Activated CD8-positive, alpha-beta T cell treated with anti-CD3 and anti-CD28 coated beads, Interleukin-2, amount 10 ng/mL, durations not matched to agents 7 days and 5 days (primary cell): Measurements from ENCODE around the gene NEK8. TPM values are rescaled to one million over a fixed set of nuclear protein-coding genes. Genes with fewer than 3 reads are reported as not detected.
A peak's percentile ranks its signal among the peaks of the same experiment; 100 is the strongest.

Experiments
- ATAC-seq: fragments of 150-1000 bp; cut with Tn5 transposase; one replicate; pipeline ENCODE4 v1.10.0; 2021; ENCODE audit warnings: moderate library complexity
- CTCF ChIA-PET: fragments of 350-600 bp; sonication (Branson Sonifier 250); formaldehyde crosslinking; loops from one replicate; lab custom pipeline; 2021; ENCODE audit warnings: antibody characterized with exemption; lab: Charles Lee
- POLR2A ChIA-PET: fragments of 350-600 bp; sonication (Branson Sonifier 250); formaldehyde crosslinking; loops from one replicate; lab custom pipeline; 2021; ENCODE audit warnings: antibody characterized with exemption; lab: Charles Lee
- DNase-seq: peaks from one replicate; pipeline ENCODE4 v3.0.0-alpha.2; 2020
- H3K27ac Mint-ChIP-seq: one replicate; pipeline ENCODE4 v1.8.0; 2021; ENCODE audit warnings: mild to moderate bottlenecking, mixed read lengths
- H3K27me3 Mint-ChIP-seq: one replicate; pipeline ENCODE4 v1.8.0; 2021; ENCODE audit warnings: low read depth, mixed read lengths
- H3K36me3 Mint-ChIP-seq: one replicate; pipeline ENCODE4 v1.8.0; 2021; ENCODE audit warnings: low read depth, mixed read lengths
- H3K4me1 Mint-ChIP-seq: one replicate; pipeline ENCODE4 v1.8.0; 2021; ENCODE audit warnings: low read depth, mixed read lengths
- H3K4me3 Mint-ChIP-seq: one replicate; pipeline ENCODE4 v1.8.0; 2021; ENCODE audit warnings: mild to moderate bottlenecking, mixed read lengths
- H3K9me3 Mint-ChIP-seq: one replicate; pipeline ENCODE4 v1.8.0; 2022; ENCODE audit warnings: mixed read lengths; ENCODE audit not compliant: insufficient read depth
- total RNA-seq, 2 experiments: library from RNA; stranded (reverse); gene quantifications; one replicate each; pipeline ENCODE4 v1.2.3, GENCODE V29; 2021

The NEK8 gene
- total RNA-seq, 2 experiments from 2014 or later: 4.8 to 5.0 TPM

DNA sequence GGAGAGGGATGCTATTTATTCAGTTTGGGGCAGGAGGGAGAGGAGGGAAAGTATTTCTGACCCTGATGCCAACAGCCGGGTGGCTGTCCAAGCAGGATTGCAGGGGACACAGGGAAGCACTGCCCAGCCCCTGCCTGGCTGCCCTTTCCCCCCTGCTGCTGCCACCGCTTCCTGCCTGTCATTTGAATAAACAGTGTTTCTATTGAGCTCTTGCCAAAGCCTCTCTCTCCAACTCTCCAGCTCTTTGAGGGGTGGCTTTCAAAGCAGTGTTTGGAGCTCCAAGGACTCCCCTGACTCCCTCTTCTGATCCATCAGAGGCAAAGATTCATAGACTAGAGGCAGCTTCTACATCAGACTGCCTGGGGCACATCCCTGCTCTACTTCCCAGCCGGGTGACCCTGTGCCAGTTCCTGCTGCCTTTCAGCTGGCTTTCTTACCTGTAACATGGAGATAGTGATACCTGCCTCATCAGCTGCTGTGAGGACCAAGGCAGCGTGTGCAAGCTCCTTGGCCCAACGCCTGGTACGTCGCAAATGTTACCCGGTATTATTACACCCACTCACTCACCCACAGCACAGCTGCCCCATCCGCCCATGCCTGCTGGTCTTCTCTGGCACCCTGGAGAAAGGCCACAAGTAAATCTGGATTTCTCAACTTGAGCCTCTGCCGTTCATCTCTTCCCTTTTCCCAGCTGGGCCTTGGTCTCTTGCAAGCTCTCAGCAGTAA is 26.4 kb upstream of the NEK8 start:
- ChIA-PET CTCF (interaction anchor here (1.1 to 1.5 kb wide), 3 partner anchors 9 to 58 kb away, joined by 3 to 4 read pairs (median 4); partner anchors contain the start of gene PROCA1), POLR2A (interaction anchor here (2.1 kb wide), 1 partner anchor 9 kb away, joined by 15 read pairs; the partner anchor contains the start of gene PROCA1)
- no peak for DNase-seq

GRCh38 chr17:28702752-28703150 is 25.8 kb upstream of the NEK8 start:
- peaks cover 63% of the 10 kb centered on the region for H3K36me3 Mint-ChIP-seq
- POLR2A ChIA-PET: interaction anchor here (2.1 kb wide), 1 partner anchor 8 kb away, joined by 15 read pairs; the partner anchor contains the start of gene PROCA1
- no peak overlapping the region for H3K27ac Mint-ChIP-seq
- DNase-seq (no peak), ATAC-seq (no peak)
- no peaks in the 10 kb centered on the region for H3K27me3 Mint-ChIP-seq
- CTCF ChIA-PET: interaction anchor here (1.1 to 1.5 kb wide), 3 partner anchors 8 to 59 kb away, joined by 3 to 4 read pairs (median 4); partner anchors contain the start of gene PROCA1
- no peak overlapping the region for H3K4me3 Mint-ChIP-seq
- no peaks in the 10 kb centered on the region for H3K9me3 Mint-ChIP-seq
- H3K4me1 Mint-ChIP-seq: no peaks in the 10 kb centered on the region

More for the DNA sequence above, 26.4 kb upstream of the NEK8 start:
- Mint-ChIP-seq H3K9me3 (no peaks in the 10 kb centered on the region), H3K4me3 (no peak overlapping the region), H3K27ac (no peak overlapping the region), H3K27me3 (no peaks in the 10 kb centered on the region), H3K36me3 (peaks cover 64% of the 10 kb centered on the region), H3K4me1 (no peaks in the 10 kb centered on the region)
- ATAC-seq: no peak

DNA sequence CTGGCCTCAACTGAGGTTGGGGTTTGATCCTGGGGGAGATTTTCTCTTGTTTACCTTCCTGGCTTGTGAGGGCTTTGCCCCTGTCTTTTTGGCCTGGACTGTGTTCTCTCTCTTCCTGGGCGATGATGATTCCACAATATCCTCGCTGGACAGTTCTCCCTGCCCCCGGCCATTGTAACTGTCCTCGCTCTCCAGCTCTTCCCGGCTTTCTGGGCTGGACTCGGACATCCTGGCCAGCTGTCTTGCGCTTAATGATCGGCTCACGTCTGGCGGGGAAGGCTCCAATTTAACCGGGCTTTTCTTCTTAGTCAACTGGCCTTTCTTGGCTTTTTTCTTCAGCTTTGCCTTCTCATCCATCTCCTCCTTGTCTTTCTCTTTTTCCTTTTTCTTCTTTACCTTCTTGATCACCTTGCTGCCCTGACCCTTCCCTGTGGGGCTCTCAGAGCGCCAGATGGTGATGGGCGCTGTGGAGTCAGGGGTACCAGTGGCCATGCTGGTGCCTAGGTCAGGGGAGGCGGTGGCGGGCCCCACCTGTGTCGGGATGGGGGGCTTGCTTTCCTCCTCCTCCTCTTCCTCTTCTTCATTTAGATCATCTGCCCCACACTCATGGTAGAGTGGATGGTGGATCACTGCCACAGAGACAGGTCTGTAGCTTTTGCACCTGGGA is 24.9 kb upstream of the NEK8 start:
- ATAC-seq (no peak), DNase-seq (no peak)
- Mint-ChIP-seq H3K27ac (no peak overlapping the region), H3K4me3 (no peak overlapping the region), H3K9me3 (no peaks in the 10 kb centered on the region), H3K27me3 (no peaks in the 10 kb centered on the region), H3K4me1 (no peaks in the 10 kb centered on the region), H3K36me3 (peaks cover 55% of the 10 kb centered on the region)
- CTCF ChIA-PET: no interaction called here
- POLR2A ChIA-PET: interaction anchor here (1.2 kb wide), 1 partner anchor 59 kb away, joined by 3 read pairs; the partner anchor contains the start of gene BLTP2

DNA sequence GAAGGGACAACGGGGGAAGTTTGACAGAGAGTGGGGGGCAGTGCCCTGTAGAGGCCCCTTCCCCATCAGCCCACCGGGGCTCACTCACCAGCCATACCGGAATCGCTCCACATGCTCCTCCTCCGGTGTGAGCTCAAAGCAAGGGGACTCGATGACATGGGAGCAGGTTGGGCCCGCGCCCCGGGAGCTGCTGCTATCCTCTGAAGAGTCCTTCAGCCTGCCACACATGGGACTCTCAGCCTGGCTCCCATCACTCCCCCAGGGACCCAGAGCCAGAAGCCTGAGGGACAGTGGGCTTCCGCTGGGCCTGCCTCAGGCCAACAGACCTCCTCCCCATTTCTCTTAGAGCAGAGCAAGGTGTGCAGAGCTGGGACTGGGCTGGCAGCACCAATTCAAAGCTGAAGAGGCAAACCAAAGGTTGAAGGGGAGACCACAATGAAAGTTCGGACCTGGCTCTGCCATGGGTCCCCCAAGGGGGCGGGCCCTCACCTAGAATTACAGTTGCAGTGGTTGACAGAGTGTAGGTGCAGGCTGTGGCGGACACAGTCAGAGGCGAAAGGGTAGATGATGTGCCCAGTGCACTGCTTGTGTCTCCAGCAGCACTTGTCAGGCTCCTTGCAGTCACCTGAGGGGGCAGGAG is 24.2 kb upstream of the NEK8 start:
- no peak overlapping the region for H3K4me3 Mint-ChIP-seq
- DNase-seq (no peak), ATAC-seq (no peak)
- ChIA-PET POLR2A (interaction anchor here (1.2 to 1.6 kb wide), 2 partner anchors 16 to 59 kb away, joined by 3 to 4 read pairs; partner anchors contain the start of genes BLTP2 and RPL23A), CTCF (no interaction called here)
- peaks cover 51% of the 10 kb centered on the region for H3K36me3 Mint-ChIP-seq
- no peak overlapping the region for H3K27ac Mint-ChIP-seq
- H3K4me1 Mint-ChIP-seq: no peaks in the 10 kb centered on the region
- no peaks in the 10 kb centered on the region for H3K9me3 Mint-ChIP-seq
- H3K27me3 Mint-ChIP-seq: no peaks in the 10 kb centered on the region

DNA sequence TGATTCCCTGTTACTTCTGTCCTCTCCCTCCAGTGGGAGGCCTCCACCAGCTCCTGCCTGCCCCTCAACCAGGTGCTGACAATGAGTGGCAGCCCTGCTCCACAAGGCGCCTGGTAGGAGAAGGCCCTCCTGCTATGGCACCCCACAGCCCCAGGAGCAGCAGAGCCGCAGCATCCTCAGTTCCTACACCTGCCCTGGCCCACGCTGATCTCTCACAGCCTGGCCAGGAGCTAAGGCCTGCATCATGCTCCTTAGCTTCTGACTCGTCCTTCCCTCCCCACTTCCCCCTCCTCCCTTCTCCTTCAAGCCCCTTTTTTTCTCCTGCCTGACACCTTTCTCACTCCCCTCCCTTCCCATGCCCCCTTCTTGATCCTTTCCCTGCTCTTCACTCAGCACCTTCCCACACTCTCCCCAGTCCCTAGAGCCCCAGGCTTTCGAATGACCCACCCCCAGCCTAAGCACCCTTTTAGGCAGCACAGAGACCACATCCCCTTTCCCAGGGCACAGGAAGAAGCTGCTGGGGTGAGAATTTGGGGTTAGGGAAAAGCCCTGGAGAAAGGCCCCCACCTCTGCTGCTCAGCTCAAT is 23.4 kb upstream of the NEK8 start:
- POLR2A ChIA-PET: interaction anchor here (1.2 to 1.6 kb wide), 2 partner anchors 15 to 60 kb away, joined by 3 to 4 read pairs; partner anchors contain the start of genes BLTP2 and RPL23A
- H3K27ac Mint-ChIP-seq: peak overlapping the region; percentile 43
- ATAC-seq (no peak), DNase-seq (no peak)
- peaks cover 1% of the 10 kb centered on the region for H3K4me1 Mint-ChIP-seq
- CTCF ChIA-PET: no interaction called here
- H3K36me3 Mint-ChIP-seq: peaks cover 42% of the 10 kb centered on the region
- no peaks in the 10 kb centered on the region for H3K27me3 Mint-ChIP-seq
- no peak overlapping the region for H3K4me3 Mint-ChIP-seq
- H3K9me3 Mint-ChIP-seq: no peaks in the 10 kb centered on the region

DNA sequence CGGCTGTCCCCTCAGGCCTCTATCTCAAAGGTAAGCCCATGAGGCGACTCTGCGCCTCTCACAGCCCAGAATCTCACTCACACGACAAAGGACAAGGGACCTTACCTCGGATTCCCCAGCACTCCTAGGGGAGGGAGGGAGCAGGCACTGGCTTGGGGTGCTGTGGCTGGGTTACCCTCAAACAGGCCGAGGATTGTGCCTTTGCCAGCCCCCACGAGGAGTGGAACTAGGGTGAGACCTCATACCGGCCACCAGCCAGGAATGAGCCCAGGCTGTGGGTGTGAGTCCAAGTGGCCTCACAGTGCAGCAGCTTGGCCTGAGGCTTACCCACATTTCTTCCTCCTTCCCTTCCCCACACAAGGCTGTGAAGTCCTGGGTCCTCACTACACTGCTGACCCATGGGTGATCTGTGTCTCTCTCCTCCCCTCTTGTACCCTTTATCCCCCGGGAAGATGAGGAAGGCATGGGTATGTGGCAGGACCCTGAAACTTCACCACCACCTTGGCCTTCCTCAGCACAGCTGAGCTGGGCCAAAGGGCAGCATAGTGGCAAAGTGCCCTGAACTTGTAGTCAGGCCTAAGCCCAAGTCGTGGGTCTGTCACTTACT is 22.8 kb upstream of the NEK8 start:
- peaks cover 5% of the 10 kb centered on the region for H3K4me1 Mint-ChIP-seq
- ChIA-PET CTCF (interaction anchor here (1.1 kb wide), 1 partner anchor 59 kb away, joined by 3 read pairs; no protein-coding TSS in a partner anchor), POLR2A (interaction anchor here (1.6 kb wide), 1 partner anchor 14 kb away, joined by 4 read pairs; the partner anchor contains the start of gene RPL23A)
- peak overlapping the region; percentile 16 for H3K27ac Mint-ChIP-seq
- no peak overlapping the region for H3K4me3 Mint-ChIP-seq
- ATAC-seq (no peak), DNase-seq (no peak)
- no peaks in the 10 kb centered on the region for H3K9me3 Mint-ChIP-seq
- H3K27me3 Mint-ChIP-seq: no peaks in the 10 kb centered on the region
- H3K36me3 Mint-ChIP-seq: peaks cover 37% of the 10 kb centered on the region

- ChIA-PET CTCF (interaction anchor here (1.1 to 1.4 kb wide), 2 partner anchors 20 to 60 kb away, joined by 3 to 5 read pairs; partner anchors contain the start of gene TLCD1), POLR2A (no interaction called here)
- H3K27me3 Mint-ChIP-seq: no peaks in the 10 kb centered on the region
- H3K4me3 Mint-ChIP-seq: no peak overlapping the region
- peaks cover 9% of the 10 kb centered on the region for H3K4me1 Mint-ChIP-seq
- no peak for ATAC-seq
- peaks cover 30% of the 10 kb centered on the region for H3K36me3 Mint-ChIP-seq
- H3K9me3 Mint-ChIP-seq: no peaks in the 10 kb centered on the region
- H3K27ac Mint-ChIP-seq: peak overlapping the region; percentile 37
- DNase-seq: no peak
Measured at GRCh38 chr17:28706471-28707338, 21.9 kb upstream of the NEK8 start.

- Mint-ChIP-seq H3K36me3 (peaks cover 25% of the 10 kb centered on the region), H3K27me3 (no peaks in the 10 kb centered on the region), H3K4me3 (no peak overlapping the region), H3K4me1 (peaks cover 15% of the 10 kb centered on the region), H3K9me3 (no peaks in the 10 kb centered on the region), H3K27ac (peak overlapping the region; percentile 37)
- ChIA-PET POLR2A (no interaction called here), CTCF (interaction anchor here (1.4 kb wide), 1 partner anchor 19 kb away, joined by 5 read pairs; the partner anchor contains the start of gene TLCD1)
- DNase-seq (no peak), ATAC-seq (no peak)
Measured at GRCh38 chr17:28707339-28707720, 21.3 kb upstream of the NEK8 start.

GRCh38 chr17:28710861-28711722 is 17.5 kb upstream of the NEK8 start:
- peaks cover 9% of the 10 kb centered on the region for H3K27me3 Mint-ChIP-seq
- H3K27ac Mint-ChIP-seq: peak overlapping the region; percentile 98
- H3K4me1 Mint-ChIP-seq: peaks cover 20% of the 10 kb centered on the region
- DNase-seq: peak; percentile 91
- H3K4me3 Mint-ChIP-seq: peak overlapping the region; percentile 86
- peak; percentile 91 for ATAC-seq
- CTCF ChIA-PET: interaction anchor here (0.6 to 4.4 kb wide), 12 partner anchors 9 to 373 kb away, joined by 3 to 26 read pairs (median 6); partner anchors contain the start of genes BLTP2, PHF12, RPL23A and TLCD1
- POLR2A ChIA-PET: interaction anchor here (0.6 to 2.8 kb wide), 11 partner anchors 9 to 257 kb away, joined by 3 to 22 read pairs (median 4); partner anchors contain the start of genes BLTP2, NEK8, PIGS and RPL23A
- H3K36me3 Mint-ChIP-seq: peaks cover 9% of the 10 kb centered on the region
- no peaks in the 10 kb centered on the region for H3K9me3 Mint-ChIP-seq
